Suprapubic skin (tissue), 4 donors: Measurements from ENCODE around the gene HPX. TPM values are rescaled to one million over a fixed set of nuclear protein-coding genes. Genes with fewer than 3 reads are reported as not detected.

Experiments used
- DNase-seq, 2 donors: peaks; one replicate each; pipeline ENCODE4 v3.0.0-alpha.2; 2019; ENCODE audit warnings: low spot score in 2 of 2
- H3K27ac ChIP-seq: fragments of 200-600 bp; sonication (generic); one replicate; pipeline ENCODE4 v1.5.1; 2019
- H3K27me3 ChIP-seq: fragments of 200-600 bp; sonication (generic); one replicate; pipeline ENCODE4 v1.5.1; 2019
- H3K36me3 ChIP-seq: fragments of 200-600 bp; sonication (generic); one replicate; pipeline ENCODE4 v1.5.1; 2019
- H3K4me1 ChIP-seq: fragments of 200-600 bp; sonication (generic); one replicate; pipeline ENCODE4 v1.5.1; 2019
- H3K4me3 ChIP-seq: fragments of 200-600 bp; sonication (generic); one replicate; pipeline ENCODE4 v1.5.1; 2019; ENCODE audit warnings: mild to moderate bottlenecking
- H3K9me3 ChIP-seq: fragments of 200-600 bp; sonication (generic); one replicate; pipeline ENCODE4 v1.5.1; 2019
- CTCF ChIP-seq, 2 donors: fragments of 200-600 bp in 1 of 2; fragments of 450-650 bp in 1 of 2; sonication (generic) in 1 of 2; IDR thresholded peaks; one replicate each; pipeline ENCODE4 v1.5.1; 2016 to 2019; ENCODE audit warnings: antibody characterized with exemption in 2 of 2, mild to moderate bottlenecking in 1 of 2, moderate library complexity in 1 of 2
- EP300 ChIP-seq: sonication (generic); formaldehyde crosslinking; IDR thresholded peaks from one replicate; pipeline ENCODE4 v1.6.1; 2017; ENCODE audit warnings: antibody characterized with exemption
- POLR2A ChIP-seq, 2 donors: fragments of 450-650 bp; IDR thresholded peaks; one replicate each; pipeline ENCODE4 v1.6.1; 2017; ENCODE audit warnings: antibody characterized with exemption in 2 of 2, mild to moderate bottlenecking in 2 of 2, moderate library complexity in 2 of 2
- POLR2AphosphoS5 ChIP-seq, 3 donors: sonication (generic); formaldehyde crosslinking; IDR thresholded peaks; one replicate each; pipeline ENCODE4 v1.6.1; 2017; ENCODE audit warnings: antibody characterized with exemption in 3 of 3
- WGBS: methylation state at CpG from one replicate; pipeline ENCODE4 v1.1.5; 2018; 5-methylcytosine and 5-hydroxymethylcytosine counted together
- total RNA-seq, 4 donors: library from RNA; depleted of rRNA; stranded (reverse); fragments of >200 nt; gene quantifications; one replicate each; pipeline ENCODE4 v1.1.0, GENCODE V29; 2016

Gene HPX
- total RNA-seq, 4 donors from 2014 or later: 0.47 to 15.5 (median 1.3) TPM

DNA sequence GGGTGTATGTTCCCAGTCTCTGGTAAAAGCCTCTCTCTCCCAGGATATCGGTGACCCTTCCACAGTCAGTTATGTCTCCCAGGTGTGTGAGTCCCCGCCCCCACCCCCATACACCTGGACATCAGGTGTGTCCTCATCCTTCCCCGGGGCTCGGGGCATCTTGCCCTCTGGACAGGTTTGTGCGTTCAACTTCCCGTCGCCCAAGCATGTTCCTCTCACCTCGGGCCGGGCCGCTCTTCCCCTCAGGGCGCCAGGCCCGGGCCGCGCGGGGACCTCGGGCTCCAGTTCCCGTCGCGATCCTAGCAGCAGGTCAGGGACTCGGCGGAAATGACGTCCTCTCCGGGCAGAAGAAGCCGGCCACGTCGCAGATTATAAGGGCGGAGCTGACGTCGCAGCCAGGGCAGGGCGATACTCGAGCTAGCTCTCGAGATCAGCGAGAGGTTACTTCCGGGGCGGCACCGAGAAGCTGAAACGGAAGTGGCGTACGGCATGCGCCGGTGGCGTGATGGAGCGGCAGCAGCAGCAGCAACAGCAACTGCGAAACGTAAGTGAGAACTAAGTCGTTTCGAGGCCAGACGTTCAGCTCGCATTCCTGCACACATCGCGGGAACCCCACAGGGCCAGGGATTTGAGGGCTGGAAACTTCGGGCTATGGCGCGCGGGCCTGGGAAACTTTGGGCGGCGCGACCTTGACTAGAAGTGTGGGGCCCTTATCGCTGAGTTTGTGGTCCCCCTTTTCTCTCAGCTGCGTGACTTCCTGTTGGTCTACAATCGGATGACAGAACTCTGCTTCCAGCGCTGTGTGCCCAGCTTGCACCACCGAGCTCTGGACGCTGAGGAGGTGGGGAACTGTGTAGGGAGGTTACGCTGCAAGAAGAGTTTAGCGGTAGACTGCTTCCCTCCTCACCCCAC is 40.5 kb upstream of the HPX start, which contains the start of the genes ARFIP2 and TIMM10B:
TSS of gene ARFIP2 (minus strand) at position 320 of the 912 bp plus-strand sequence. CDS start 910 bp downstream, outside the sequence.
TSS of gene TIMM10B (plus strand) at position 490 of the 912 bp plus-strand sequence. CDS start at position 506, 16 bp downstream.
- H3K27ac ChIP-seq: peak within 1 kb of the TSS; percentile 92
- H3K4me1 ChIP-seq: peaks cover 35% of the 10 kb centered on the region
- no peaks in the 10 kb centered on the region for H3K27me3 ChIP-seq
- peak; percentile 99 for DNase-seq
- H3K36me3 ChIP-seq: peaks cover 69% of the 10 kb centered on the region
- peak; percentile 66 to 74 (median 74) for TF ChIP-seq POLR2AphosphoS5 (IDR thresholded peaks at IDR 0.05)
- no peak for TF ChIP-seq EP300
- TF ChIP-seq CTCF (IDR thresholded peaks at IDR 0.05): no peak
- peak; percentile 26 to 86 for TF ChIP-seq POLR2A (IDR thresholded peaks at IDR 0.05)
- under 1% methylated on average over 21 of the region's 66 CpGs for WGBS
- no peaks in the 10 kb centered on the region for H3K9me3 ChIP-seq
- H3K4me3 ChIP-seq: peak within 1 kb of the TSS; percentile 87

DNA sequence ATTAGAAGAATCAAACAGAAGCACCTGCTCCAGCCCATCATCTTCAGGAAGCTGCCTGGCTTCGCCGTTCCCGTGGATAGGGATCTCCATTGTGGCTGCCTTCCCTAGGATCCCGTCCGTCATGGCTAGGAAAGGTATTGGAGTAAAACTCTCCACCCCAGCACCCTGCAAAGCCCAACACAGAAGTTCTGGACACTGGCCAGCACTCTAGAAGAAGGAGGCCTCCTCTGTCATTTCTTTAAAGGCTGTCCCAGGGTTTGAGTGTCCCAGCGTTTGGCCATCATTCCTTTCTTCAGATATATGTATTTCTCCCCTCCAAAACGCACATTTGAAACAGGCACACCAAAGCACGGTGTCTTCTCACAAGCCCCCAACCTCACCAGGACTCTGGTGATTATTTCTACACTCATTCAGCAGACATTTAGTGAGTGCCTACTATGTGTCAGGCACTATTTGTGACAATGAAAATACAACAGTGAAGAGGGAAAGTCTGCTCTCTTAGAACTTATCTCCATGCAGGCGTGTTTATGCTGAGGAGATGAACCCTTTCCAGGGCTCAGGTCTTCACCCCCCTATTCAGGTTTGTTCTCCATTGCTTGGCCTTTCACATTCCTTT is 39.6 kb upstream of the HPX start:
- 48% methylated on average over 9 of the region's 9 CpGs for WGBS
- Histone ChIP-seq H3K36me3 (peaks cover 61% of the 10 kb centered on the region), H3K4me1 (peaks cover 35% of the 10 kb centered on the region), H3K27me3 (no peaks in the 10 kb centered on the region), H3K27ac (peak overlapping the region; percentile 92), H3K9me3 (no peaks in the 10 kb centered on the region), H3K4me3 (peak overlapping the region; percentile 87)
- no peak for TF ChIP-seq POLR2A (IDR thresholded peaks at IDR 0.05)
- TF ChIP-seq CTCF (IDR thresholded peaks at IDR 0.05): no peak
- no peak for TF ChIP-seq EP300
- no peak for TF ChIP-seq POLR2AphosphoS5 (IDR thresholded peaks at IDR 0.05)
- no peak for DNase-seq

DNA sequence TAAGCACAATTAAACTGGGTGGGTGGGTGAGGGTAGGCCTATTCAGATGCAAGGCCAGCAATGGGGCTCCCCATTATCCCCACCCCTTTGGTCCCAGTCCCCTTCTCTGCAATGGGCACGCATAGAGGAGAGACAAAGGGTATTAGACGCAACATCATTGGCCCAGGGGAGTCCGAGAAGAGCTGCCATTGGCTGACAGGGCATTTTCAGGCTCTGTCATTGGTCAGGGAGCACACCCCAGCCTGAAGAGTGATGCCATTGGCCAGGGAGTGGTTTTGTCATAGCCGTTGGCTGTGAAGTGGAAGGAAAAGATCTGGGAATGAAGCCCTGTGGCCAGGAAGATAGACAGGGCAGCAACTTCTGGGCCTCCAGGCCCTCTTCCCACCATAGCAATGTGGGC is 35.8 kb upstream of the HPX start:
- no peak for DNase-seq
- Histone ChIP-seq H3K27me3 (no peaks in the 10 kb centered on the region), H3K36me3 (peaks cover 31% of the 10 kb centered on the region), H3K4me3 (no peak overlapping the region), H3K4me1 (peaks cover 45% of the 10 kb centered on the region), H3K27ac (no peak overlapping the region), H3K9me3 (no peaks in the 10 kb centered on the region)
- no peak for TF ChIP-seq POLR2A (IDR thresholded peaks at IDR 0.05)
- TF ChIP-seq EP300: no peak
- WGBS: 74% methylated on average over 4 of the region's 4 CpGs

DNA sequence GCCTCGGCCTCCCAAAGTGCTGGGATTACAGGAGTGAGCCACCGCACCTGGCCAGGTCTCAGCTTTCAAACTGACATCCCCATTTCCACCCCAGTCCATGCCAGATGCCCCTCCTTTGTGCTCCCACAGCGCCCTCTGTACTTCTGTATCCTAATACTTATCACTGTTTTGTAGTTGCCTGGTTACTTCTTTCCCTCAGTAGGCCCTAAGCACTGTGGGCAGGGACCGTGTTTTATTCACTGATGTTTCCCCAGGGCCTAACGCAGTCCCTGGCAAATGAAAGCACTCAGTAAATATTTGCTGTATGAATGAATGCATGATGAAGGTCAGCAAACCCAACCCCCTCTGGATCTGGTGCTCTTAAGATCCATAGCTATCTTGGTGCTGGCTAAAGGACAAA is 35.1 kb upstream of the HPX start:
- no peaks in the 10 kb centered on the region for H3K27me3 ChIP-seq
- TF ChIP-seq POLR2AphosphoS5 (IDR thresholded peaks at IDR 0.05) (no peak), EP300 (no peak), POLR2A (IDR thresholded peaks at IDR 0.05) (no peak), CTCF (IDR thresholded peaks at IDR 0.05) (no peak)
- H3K27ac ChIP-seq: no peak overlapping the region
- peaks cover 31% of the 10 kb centered on the region for H3K36me3 ChIP-seq
- peaks cover 44% of the 10 kb centered on the region for H3K4me1 ChIP-seq
- H3K9me3 ChIP-seq: no peaks in the 10 kb centered on the region
- DNase-seq: no peak
- H3K4me3 ChIP-seq: no peak overlapping the region
- 64% methylated on average over 5 of the region's 5 CpGs for WGBS

GRCh38 chr11:6474806-6475500 is 34.2 kb upstream of the HPX start:
- Histone ChIP-seq H3K36me3 (peaks cover 31% of the 10 kb centered on the region), H3K4me3 (peak overlapping the region; percentile 69), H3K4me1 (peaks cover 34% of the 10 kb centered on the region), H3K27me3 (no peaks in the 10 kb centered on the region), H3K9me3 (no peaks in the 10 kb centered on the region), H3K27ac (peak overlapping the region; percentile 84)
- TF ChIP-seq POLR2A (IDR thresholded peaks at IDR 0.05) (no peak), POLR2AphosphoS5 (IDR thresholded peaks at IDR 0.05) (no peak), EP300 (no peak), CTCF (IDR thresholded peaks at IDR 0.05) (no peak)
- 66% methylated on average over 3 of the region's 3 CpGs for WGBS
- DNase-seq: no peak
